OCI-LY3 (cell line): ENCODE data around the gene BDH2.

Experiments
- EZH2phosphoT487 ChIP-seq: fragments of 200-600 bp; shearing (Covaris generic); IDR thresholded peaks from 2 replicates; pipeline ENCODE4 v1.6.1; 2018; ENCODE audit warnings: antibody characterized with exemption, mixed run types, low read depth
- TF ChIP-seq, protein P1 (sequence below): fragments of 200-600, 300-600 bp; sonication (generic); IDR thresholded peaks from 2 replicates; pipeline ENCODE4 v1.5.1; 2014; ENCODE audit warnings: antibody characterized with exemption, low read length, low read depth

DNA sequence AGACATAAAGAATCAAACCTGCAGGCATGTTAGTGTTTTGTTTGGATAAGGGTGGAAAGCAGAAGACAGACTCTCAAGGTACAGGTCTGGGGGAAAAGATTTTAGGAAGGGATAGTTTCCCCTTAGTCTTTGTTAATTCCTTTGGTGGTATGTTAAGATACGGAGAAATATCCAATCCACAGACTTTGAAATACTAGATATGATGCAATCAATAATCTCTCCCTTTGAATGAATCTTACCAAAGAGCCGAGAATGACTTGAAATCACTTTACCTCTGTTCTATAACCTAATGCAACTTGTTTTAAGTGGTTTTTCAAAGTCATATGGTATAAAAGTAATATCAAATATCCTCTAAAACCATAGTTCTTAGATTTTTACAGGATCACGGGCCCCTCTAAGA lies 5.3 kb upstream of the BDH2 start:
- TF ChIP-seq, protein P1, sequence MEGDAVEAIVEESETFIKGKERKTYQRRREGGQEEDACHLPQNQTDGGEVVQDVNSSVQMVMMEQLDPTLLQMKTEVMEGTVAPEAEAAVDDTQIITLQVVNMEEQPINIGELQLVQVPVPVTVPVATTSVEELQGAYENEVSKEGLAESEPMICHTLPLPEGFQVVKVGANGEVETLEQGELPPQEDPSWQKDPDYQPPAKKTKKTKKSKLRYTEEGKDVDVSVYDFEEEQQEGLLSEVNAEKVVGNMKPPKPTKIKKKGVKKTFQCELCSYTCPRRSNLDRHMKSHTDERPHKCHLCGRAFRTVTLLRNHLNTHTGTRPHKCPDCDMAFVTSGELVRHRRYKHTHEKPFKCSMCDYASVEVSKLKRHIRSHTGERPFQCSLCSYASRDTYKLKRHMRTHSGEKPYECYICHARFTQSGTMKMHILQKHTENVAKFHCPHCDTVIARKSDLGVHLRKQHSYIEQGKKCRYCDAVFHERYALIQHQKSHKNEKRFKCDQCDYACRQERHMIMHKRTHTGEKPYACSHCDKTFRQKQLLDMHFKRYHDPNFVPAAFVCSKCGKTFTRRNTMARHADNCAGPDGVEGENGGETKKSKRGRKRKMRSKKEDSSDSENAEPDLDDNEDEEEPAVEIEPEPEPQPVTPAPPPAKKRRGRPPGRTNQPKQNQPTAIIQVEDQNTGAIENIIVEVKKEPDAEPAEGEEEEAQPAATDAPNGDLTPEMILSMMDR, result no peak
- TF ChIP-seq EZH2phosphoT487, result no peak
